Measurements from ENCODE around the gene ANKRD55.
"Not testable (repeated sequence)": the region's sequence is repeated elsewhere in the genome, so short reads cannot be mapped to it uniquely, and the experiment has no call there.

The ANKRD55 gene

DNA sequence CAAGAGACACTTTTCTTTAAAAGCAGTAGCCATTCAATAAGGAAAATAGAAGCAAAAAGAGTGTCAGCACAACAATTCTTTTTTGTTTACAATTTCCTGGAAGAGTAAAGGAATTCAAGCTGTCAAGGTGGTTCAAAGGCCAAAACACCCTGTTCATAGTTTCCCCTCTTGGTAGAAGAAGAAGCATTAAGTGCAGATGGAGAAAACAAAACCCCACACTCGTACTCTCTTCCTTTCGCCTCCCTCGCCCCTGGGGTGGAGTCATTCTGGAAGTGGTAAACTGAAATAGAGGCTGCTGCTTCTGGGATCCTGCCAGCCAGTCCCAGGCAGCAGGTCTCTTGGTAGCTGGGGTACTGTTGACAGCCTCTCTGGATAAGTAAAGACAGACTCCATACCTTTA lies 105.0 kb downstream of the ANKRD55 start:
- no peak for DNase-seq (ENCODE audit: extremely low read depth, insufficient read length)
- H3K27me3 ChIP-seq (replicated peaks; ENCODE audit: control insufficient read depth, insufficient read depth, low read length) = no peaks in the 10 kb centered on the region; the same call in 1 of the 2 replicates
- H3K4me3 ChIP-seq (replicated peaks; ENCODE audit: low read depth, low read length) = no peak overlapping the region
- TF ChIP-seq, protein P1, sequence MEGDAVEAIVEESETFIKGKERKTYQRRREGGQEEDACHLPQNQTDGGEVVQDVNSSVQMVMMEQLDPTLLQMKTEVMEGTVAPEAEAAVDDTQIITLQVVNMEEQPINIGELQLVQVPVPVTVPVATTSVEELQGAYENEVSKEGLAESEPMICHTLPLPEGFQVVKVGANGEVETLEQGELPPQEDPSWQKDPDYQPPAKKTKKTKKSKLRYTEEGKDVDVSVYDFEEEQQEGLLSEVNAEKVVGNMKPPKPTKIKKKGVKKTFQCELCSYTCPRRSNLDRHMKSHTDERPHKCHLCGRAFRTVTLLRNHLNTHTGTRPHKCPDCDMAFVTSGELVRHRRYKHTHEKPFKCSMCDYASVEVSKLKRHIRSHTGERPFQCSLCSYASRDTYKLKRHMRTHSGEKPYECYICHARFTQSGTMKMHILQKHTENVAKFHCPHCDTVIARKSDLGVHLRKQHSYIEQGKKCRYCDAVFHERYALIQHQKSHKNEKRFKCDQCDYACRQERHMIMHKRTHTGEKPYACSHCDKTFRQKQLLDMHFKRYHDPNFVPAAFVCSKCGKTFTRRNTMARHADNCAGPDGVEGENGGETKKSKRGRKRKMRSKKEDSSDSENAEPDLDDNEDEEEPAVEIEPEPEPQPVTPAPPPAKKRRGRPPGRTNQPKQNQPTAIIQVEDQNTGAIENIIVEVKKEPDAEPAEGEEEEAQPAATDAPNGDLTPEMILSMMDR (IDR thresholded peaks at IDR 0.05; ENCODE audit: insufficient read depth, low read length, poor library complexity, severe bottlenecking) = no peak
- H3K36me3 ChIP-seq (ENCODE audit: control insufficient read depth, insufficient read depth, low read length) = no peaks in the 10 kb centered on the region

DNA sequence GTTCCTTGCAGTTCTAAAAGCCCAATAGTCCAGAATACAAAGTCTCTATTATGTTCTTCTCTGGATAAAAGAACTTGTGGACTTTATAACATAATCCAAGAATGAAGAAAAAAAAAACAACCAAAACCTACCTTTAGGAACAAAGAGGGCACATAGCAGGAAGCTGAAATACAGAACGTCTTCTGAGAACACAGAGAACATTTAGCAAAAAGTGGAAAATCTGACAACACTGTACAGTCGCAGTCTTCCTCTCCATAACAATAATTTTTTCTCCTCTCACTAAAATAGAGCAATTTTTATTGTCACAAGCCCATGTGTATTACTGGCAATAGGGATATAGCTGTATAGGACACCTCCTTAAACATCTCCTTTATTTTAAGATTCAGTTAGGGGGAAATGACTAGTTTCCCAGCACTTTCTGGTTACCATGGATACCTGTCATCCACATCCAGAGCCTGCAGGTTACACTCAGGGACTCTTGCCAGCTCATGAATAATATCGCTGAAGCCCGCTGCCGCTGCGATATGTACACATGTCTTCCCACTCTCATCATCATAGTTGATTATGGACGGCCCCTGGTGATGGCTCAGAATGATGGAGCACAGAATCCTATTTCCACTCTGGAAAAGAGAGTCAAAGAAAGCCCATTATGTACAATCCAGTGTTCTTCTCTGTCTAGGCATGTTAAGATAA lies 106.5 kb downstream of the ANKRD55 start:
- TF ChIP-seq, protein P1 (IDR thresholded peaks at IDR 0.05; ENCODE audit: insufficient read depth, low read length, poor library complexity, severe bottlenecking) = no peak
- DNase-seq (ENCODE audit: extremely low read depth, insufficient read length) = no peak
- no peaks in the 10 kb centered on the region for H3K36me3 ChIP-seq (ENCODE audit: control insufficient read depth, insufficient read depth, low read length)
- H3K4me3 ChIP-seq (replicated peaks; ENCODE audit: low read depth, low read length) = no peak overlapping the region
- no peaks in the 10 kb centered on the region; the same call in 1 of the 2 replicates for H3K27me3 ChIP-seq (replicated peaks; ENCODE audit: control insufficient read depth, insufficient read depth, low read length)

DNA sequence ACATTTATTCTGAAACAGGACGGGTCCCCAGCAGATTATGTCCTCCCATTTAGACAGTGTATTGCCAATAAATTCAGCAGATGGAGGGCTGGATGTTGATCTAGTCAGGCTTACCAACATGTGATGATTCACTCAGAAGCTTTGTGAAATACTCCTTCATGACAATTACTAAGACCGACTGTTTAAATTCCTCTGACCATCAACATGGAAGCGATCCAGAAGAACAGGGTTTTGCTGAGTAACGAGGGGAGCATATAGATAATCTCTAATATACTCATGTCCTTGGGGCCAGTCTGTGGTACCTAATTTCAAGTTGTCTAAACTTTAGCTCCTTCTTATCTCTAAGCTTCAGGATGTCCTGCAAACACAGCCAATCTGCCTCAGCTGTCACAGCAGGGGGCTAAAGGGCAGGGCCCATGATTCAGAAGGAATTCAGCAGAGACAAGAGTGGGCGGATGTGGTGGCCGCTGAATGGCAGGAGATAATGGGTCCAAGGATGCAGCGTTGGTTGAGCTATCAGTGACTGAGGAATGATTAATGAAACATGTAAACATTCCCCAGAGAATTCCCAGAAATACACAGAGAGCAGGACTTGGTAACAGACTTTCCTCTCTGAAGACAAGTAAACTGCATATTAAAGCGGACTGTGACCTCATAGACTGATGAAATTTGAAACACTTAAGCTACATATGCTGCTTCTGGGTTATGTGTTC lies 109.4 kb downstream of the ANKRD55 start:
- H3K27me3 ChIP-seq (replicated peaks; ENCODE audit: control insufficient read depth, insufficient read depth, low read length) = no peaks in the 10 kb centered on the region; the same call in 1 of the 2 replicates
- TF ChIP-seq, protein P1 (IDR thresholded peaks at IDR 0.05; ENCODE audit: insufficient read depth, low read length, poor library complexity, severe bottlenecking) = no peak
- no peaks in the 10 kb centered on the region for H3K36me3 ChIP-seq (ENCODE audit: control insufficient read depth, insufficient read depth, low read length)
- H3K4me3 ChIP-seq (replicated peaks; ENCODE audit: low read depth, low read length) = no peak overlapping the region
- DNase-seq (ENCODE audit: extremely low read depth, insufficient read length) = no peak

DNA sequence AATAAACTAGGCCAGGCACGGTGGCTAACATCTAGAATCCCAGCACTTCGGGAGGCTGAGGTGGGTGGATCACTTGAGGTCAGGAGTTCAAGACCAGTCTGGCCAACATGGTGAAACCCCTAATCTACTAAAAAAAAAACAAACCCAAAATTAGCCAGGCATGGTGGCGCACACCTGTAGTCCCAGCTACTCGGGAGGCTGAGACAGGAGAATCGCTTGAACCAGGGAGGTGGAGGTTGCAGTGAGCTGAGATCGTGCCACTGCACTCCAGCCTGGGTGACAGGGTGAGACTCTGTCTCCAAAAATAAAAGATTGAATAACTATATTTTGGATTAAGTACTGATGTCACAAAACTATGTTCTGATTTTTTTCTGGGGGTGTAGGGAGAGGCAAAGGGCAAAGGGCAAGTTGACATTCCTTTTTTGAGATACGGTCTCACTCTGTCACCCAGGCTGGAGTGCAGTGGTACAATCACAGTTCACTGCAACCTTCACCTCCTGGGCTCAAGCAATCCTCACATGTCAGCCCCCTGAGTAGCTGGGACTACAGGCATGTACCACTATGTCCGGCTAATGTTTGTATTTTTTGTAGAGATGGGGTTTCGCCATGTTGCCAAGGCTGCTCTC lies 110.7 kb downstream of the ANKRD55 start:
- H3K27me3 ChIP-seq (replicated peaks; ENCODE audit: control insufficient read depth, insufficient read depth, low read length); DNase-seq (ENCODE audit: extremely low read depth, insufficient read length); H3K36me3 ChIP-seq (ENCODE audit: control insufficient read depth, insufficient read depth, low read length); H3K4me3 ChIP-seq (replicated peaks; ENCODE audit: low read depth, low read length): not testable (repeated sequence)

DNA sequence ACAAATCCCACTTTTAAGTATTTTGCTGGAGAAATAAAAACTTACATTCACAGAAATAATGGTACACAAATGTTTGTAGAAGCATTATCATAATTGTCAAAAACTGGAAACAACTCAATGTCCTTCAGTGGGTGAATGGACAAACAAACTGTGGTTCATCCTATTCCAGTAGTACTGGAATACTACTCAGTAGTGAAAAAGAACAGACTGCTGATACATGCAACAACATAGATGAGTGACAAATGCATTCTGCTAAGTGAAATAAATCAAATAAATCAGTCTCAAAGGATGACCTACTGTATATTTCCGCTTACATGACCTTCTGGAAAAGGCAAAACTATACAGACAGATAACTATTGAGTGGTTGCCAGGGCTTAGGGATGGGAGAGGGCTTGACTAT lies 114.1 kb downstream of the ANKRD55 start:
- TF ChIP-seq, protein P1 (IDR thresholded peaks at IDR 0.05; ENCODE audit: insufficient read depth, low read length, poor library complexity, severe bottlenecking) = no peak
- DNase-seq (ENCODE audit: extremely low read depth, insufficient read length) = no peak
- Histone ChIP-seq H3K4me3 (replicated peaks; ENCODE audit: low read depth, low read length) (no peak overlapping the region), H3K36me3 (ENCODE audit: control insufficient read depth, insufficient read depth, low read length) (no peaks in the 10 kb centered on the region), H3K27me3 (replicated peaks; ENCODE audit: control insufficient read depth, insufficient read depth, low read length) (no peaks in the 10 kb centered on the region)

DNA sequence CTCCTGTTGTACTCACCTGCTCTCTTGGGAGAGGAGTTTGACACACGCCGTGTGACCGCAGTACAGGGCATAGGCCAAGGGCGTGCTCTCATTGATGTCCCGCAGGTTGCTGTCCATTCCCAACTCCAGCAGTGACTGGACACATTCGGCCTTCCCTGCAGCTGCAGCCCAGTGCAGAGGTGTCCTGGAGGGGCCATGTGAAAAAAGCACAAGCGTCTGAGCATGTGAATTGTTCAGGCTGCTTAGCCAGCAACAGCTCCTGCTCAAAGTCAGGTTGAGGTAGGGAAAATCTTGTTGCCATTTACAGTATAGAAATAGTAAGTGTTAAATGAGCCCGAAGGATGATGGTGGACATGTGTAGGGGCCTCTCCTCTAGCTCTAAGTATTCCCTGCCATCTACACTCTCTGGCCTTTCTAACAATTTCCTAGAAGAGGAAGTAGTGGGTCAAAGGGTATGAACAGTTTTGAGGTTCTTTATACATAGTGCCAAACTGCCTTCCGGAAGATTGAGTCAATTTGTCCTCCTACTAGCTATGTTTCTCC lies 116.5 kb downstream of the ANKRD55 start:
- DNase-seq (ENCODE audit: extremely low read depth, insufficient read length) = no peak
- TF ChIP-seq, protein P1 (IDR thresholded peaks at IDR 0.05; ENCODE audit: insufficient read depth, low read length, poor library complexity, severe bottlenecking) = no peak
- H3K4me3 ChIP-seq (replicated peaks; ENCODE audit: low read depth, low read length) = no peak overlapping the region
- H3K36me3 ChIP-seq (ENCODE audit: control insufficient read depth, insufficient read depth, low read length) = no peaks in the 10 kb centered on the region
- H3K27me3 ChIP-seq (replicated peaks; ENCODE audit: control insufficient read depth, insufficient read depth, low read length) = no peaks in the 10 kb centered on the region
